PC-3 (cell line): ENCODE measurements around the gene ZNF320. TPM values are rescaled to one million over a fixed set of nuclear protein-coding genes. Genes with fewer than 3 reads are reported as not detected.
"Not testable (repeated sequence)": the region's sequence is repeated elsewhere in the genome, so short reads cannot be mapped to it uniquely, and the experiment has no call there.

ENCODE experiments used
- ATAC-seq: fragments of 200-7000 bp; cut with Tn5 transposase; 2 replicates; pipeline ENCODE4 v1.9.1; 2020; ENCODE audit warnings: mild to moderate bottlenecking, moderate library complexity
- BruUV-seq: library from RNA; stranded (reverse); fragments of 400-500 nt; replicated peaks from 2 replicates; lab custom pipeline; 2021; lab: Mats Ljungman, UMichigan
- CTCF ChIA-PET: fragments of 300-600 bp; sonication (Branson Sonifier 250); formaldehyde crosslinking; loops from one replicate; lab custom pipeline; 2022; ENCODE audit warnings: antibody characterized with exemption; lab: Charles Lee
- POLR2A ChIA-PET: fragments of 300-600 bp; sonication (Branson Sonifier 250); formaldehyde crosslinking; loops from one replicate; lab custom pipeline; 2022; ENCODE audit warnings: antibody characterized with exemption; ENCODE audit not compliant: unreplicated experiment; lab: Charles Lee
- DNase-seq: peaks from one replicate; pipeline ENCODE4 v3.0.0-alpha.2; 2015
- H2AFZ ChIP-seq: fragments of 300-600 bp; sonication (generic); 2 replicates; pipeline ENCODE4 v1.6.0; 2016; ENCODE audit warnings: antibody characterized with exemption, low read length
- H3F3A ChIP-seq: fragments of 300-600 bp; sonication (generic); one replicate; pipeline ENCODE4 v1.6.0; 2017; ENCODE audit warnings: antibody characterized with exemption, low read length, control low read depth, mild to moderate bottlenecking; ENCODE audit not compliant: unreplicated experiment
- H3K27ac ChIP-seq: fragments of 300-600 bp; sonication (generic); 2 replicates; pipeline ENCODE4 v1.5.1; 2016; ENCODE audit warnings: mild to moderate bottlenecking, low read length
- H3K27me3 ChIP-seq: fragments of 300-600 bp; sonication (generic); 2 replicates; pipeline ENCODE4 v1.6.1; 2016; ENCODE audit warnings: low read length, mixed read lengths
- H3K36me3 ChIP-seq: fragments of 300-600 bp; sonication (generic); 2 replicates; pipeline ENCODE4 v1.6.1; 2016; ENCODE audit warnings: low read depth, mixed run types, low read length, mixed read lengths
- H3K4me1 ChIP-seq: fragments of 300-600 bp; sonication (generic); 2 replicates; pipeline ENCODE4 v1.5.1; 2016; ENCODE audit warnings: low read length; ENCODE audit not compliant: insufficient read depth
- H3K4me2 ChIP-seq: fragments of 300-600 bp; sonication (generic); 2 replicates; pipeline ENCODE4 v1.6.0; 2016; ENCODE audit warnings: low read length
- H3K4me3 ChIP-seq: fragments of 300-600 bp; sonication (generic); 2 replicates; pipeline ENCODE4 v1.5.1; 2016; ENCODE audit warnings: mild to moderate bottlenecking, low read length, mixed read lengths
- H3K79me2 ChIP-seq: fragments of 300-600 bp; sonication (generic); 2 replicates; pipeline ENCODE4 v1.6.1; 2017; ENCODE audit warnings: low read length, mixed read lengths
- H3K9ac ChIP-seq: fragments of 300-600 bp; sonication (generic); 2 replicates; pipeline ENCODE4 v1.6.0; 2016; ENCODE audit warnings: mild to moderate bottlenecking, low read length
- H3K9me2 ChIP-seq: fragments of 300-600 bp; sonication (generic); replicated peaks from 2 replicates; pipeline ENCODE4 v1.6.1; 2016; ENCODE audit warnings: mixed run types, low read length, mixed read lengths
- H3K9me3 ChIP-seq: fragments of 300-600 bp; sonication (generic); 2 replicates; pipeline ENCODE4 v1.6.1; 2016; ENCODE audit warnings: low read length, mixed read lengths
- H4K20me1 ChIP-seq: fragments of 300-600 bp; sonication (generic); 2 replicates; pipeline ENCODE4 v1.6.1; 2016; ENCODE audit warnings: low read length, mixed read lengths
- CTCF ChIP-seq: fragments of 300-600 bp; sonication (generic); conservative IDR thresholded peaks from 2 replicates; pipeline ENCODE4 v1.5.1; 2017; ENCODE audit warnings: antibody characterized with exemption, low read depth, mild to moderate bottlenecking, low read length
- EZH2 ChIP-seq: fragments of 300-600 bp; sonication (generic); IDR thresholded peaks from one replicate; pipeline ENCODE4 v1.6.1; 2017; ENCODE audit warnings: antibody characterized with exemption, mild to moderate bottlenecking, low read length; ENCODE audit not compliant: unreplicated experiment
- EZH2phosphoT487 ChIP-seq: fragments of 300-600 bp; sonication (generic); IDR thresholded peaks from 2 replicates; pipeline ENCODE4 v1.6.1; 2018; ENCODE audit warnings: mild to moderate bottlenecking, antibody characterized with exemption, low read length, borderline replicate concordance
- intact Hi-C: fragments of 100-400 bp; cut with micrococcal nuclease; formaldehyde crosslinking; loops from 2 replicates; pipeline ENCODE4 v1.9.0; 2023
- total RNA-seq: library from RNA; depleted of rRNA; stranded (reverse); fragments of >200 nt; gene quantifications from 2 replicates; pipeline ENCODE4 v1.2.3, GENCODE V29; 2014

ZNF320 gene
- total RNA-seq, 1 experiment from 2014 or later, result 10.6 TPM

- Histone ChIP-seq H3K9me2 (no peaks in the 10 kb centered on the region), H2AFZ (peak overlapping the region; percentile 69), H3K27me3 (no peaks in the 10 kb centered on the region), H3K36me3 (peaks cover 23% of the 10 kb centered on the region), H3K4me2 (peak overlapping the region; percentile 65), H3K9ac (peak overlapping the region; percentile 72), H3K9me3 (peaks cover 21% of the 10 kb centered on the region), H3K4me3 (peak overlapping the region; percentile 49), H3K27ac (peak overlapping the region; percentile 86), H4K20me1 (no peaks in the 10 kb centered on the region), H3K4me1 (peaks cover 32% of the 10 kb centered on the region), H3K79me2 (peaks cover 16% of the 10 kb centered on the region), H3F3A (no peaks in the 10 kb centered on the region)
- ChIA-PET CTCF (no interaction called here), POLR2A (interaction anchor here (0.7 kb wide), 1 partner anchor 49 kb away, joined by 3 read pairs; no protein-coding TSS in a partner anchor)
- intact Hi-C loops, result loop anchor here (1.0 to 5.0 kb wide), 3 partner anchors 17 to 49 kb away; partner anchors contain the start of genes ZNF320 and ZNF816
- peak; percentile 2 for ATAC-seq
- DNase-seq, result no peak
- no TSS peak for BruUV-seq
- TF ChIP-seq EZH2phosphoT487 (no peak), CTCF (no peak), EZH2 (no peak)
Measured at GRCh38 chr19:52945652-52946321, 48.4 kb upstream of the ZNF320 start.

- Histone ChIP-seq H3K79me2 (peaks cover 24% of the 10 kb centered on the region), H3K36me3 (peaks cover 14% of the 10 kb centered on the region; the same call in 1 of the 2 replicates), H3K27ac (peak overlapping the region; percentile 86), H2AFZ (peak overlapping the region; percentile 69), H3K4me2 (peak overlapping the region; percentile 65), H3K9ac (peak overlapping the region; percentile 72), H3K9me3 (peaks cover 13% of the 10 kb centered on the region), H3K4me1 (peaks cover 32% of the 10 kb centered on the region), H3K4me3 (peak overlapping the region; percentile 49)
- intact Hi-C loops, result loop anchor here (1.0 to 5.0 kb wide), 3 partner anchors 17 to 48 kb away; partner anchors contain the start of genes ZNF320 and ZNF816
- BruUV-seq, result TSS peak; percentile 49
- H3F3A ChIP-seq, H3K9me2 ChIP-seq, ATAC-seq, POLR2A ChIA-PET, H3K27me3 ChIP-seq, H4K20me1 ChIP-seq, CTCF ChIA-PET: not testable (repeated sequence)
- DNase-seq, result peak; percentile 75
Measured at GRCh38 chr19:52944703-52945493, 47.5 kb upstream of the ZNF320 start.

GRCh38 chr19:52943884-52944643 lies 46.6 kb upstream of the ZNF320 start:
- Histone ChIP-seq H3K27me3 (no peaks in the 10 kb centered on the region), H3K4me1 (peaks cover 38% of the 10 kb centered on the region), H2AFZ (no peak overlapping the region), H3K4me2 (peak overlapping the region; percentile 11; the same call in 1 of the 2 replicates), H3K9me3 (peaks cover 6% of the 10 kb centered on the region), H3K27ac (peak overlapping the region; percentile 86), H3K79me2 (peaks cover 32% of the 10 kb centered on the region), H3K9ac (no peak overlapping the region), H3K36me3 (peaks cover 6% of the 10 kb centered on the region; the same call in 1 of the 2 replicates), H3F3A (no peaks in the 10 kb centered on the region), H3K9me2 (no peaks in the 10 kb centered on the region), H3K4me3 (no peak overlapping the region), H4K20me1 (no peaks in the 10 kb centered on the region)
- intact Hi-C loops, result loop anchor here (2.0 kb wide), 2 partner anchors 21 to 47 kb away; partner anchors contain the start of genes ZNF320 and ZNF888
- POLR2A ChIA-PET, result no interaction called here
- CTCF ChIA-PET, result no interaction called here
- BruUV-seq, result no TSS peak
- DNase-seq, result peak; percentile 50
- TF ChIP-seq CTCF (no peak), EZH2 (no peak), EZH2phosphoT487 (no peak)
- ATAC-seq, result no peak
